Measurements from ENCODE around the gene SLC6A17.

DNA sequence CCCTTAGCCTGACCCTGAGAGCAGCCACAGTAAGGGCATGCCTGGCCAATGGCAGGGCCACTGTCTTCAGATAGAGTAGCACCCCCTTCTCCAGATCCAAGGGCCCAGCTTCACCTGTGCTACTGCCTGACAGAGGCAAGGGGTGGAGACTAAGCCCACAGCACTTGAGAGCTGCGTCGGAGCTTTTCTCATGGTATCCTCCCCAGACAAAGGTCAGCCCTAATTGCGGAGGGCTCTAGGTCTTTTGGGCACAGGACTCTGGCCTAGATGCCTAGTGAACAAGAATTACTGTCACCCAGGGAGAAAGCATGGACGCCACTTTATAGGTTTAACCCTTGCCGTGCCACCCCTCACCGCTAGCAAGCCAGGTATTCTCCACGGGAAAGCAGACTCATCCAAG lies 74.9 kb downstream of the SLC6A17 start:
- TF ChIP-seq, protein P1, sequence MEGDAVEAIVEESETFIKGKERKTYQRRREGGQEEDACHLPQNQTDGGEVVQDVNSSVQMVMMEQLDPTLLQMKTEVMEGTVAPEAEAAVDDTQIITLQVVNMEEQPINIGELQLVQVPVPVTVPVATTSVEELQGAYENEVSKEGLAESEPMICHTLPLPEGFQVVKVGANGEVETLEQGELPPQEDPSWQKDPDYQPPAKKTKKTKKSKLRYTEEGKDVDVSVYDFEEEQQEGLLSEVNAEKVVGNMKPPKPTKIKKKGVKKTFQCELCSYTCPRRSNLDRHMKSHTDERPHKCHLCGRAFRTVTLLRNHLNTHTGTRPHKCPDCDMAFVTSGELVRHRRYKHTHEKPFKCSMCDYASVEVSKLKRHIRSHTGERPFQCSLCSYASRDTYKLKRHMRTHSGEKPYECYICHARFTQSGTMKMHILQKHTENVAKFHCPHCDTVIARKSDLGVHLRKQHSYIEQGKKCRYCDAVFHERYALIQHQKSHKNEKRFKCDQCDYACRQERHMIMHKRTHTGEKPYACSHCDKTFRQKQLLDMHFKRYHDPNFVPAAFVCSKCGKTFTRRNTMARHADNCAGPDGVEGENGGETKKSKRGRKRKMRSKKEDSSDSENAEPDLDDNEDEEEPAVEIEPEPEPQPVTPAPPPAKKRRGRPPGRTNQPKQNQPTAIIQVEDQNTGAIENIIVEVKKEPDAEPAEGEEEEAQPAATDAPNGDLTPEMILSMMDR (IDR thresholded peaks at IDR 0.05; ENCODE audit: insufficient read depth, low read depth, low read length): no peak
- TF ChIP-seq EZH2 (IDR thresholded peaks at IDR 0.05; ENCODE audit: insufficient read depth, low read length): no peak

Data from astrocyte (in vitro differentiated cells and primary cell).